Measurements from ENCODE around the gene PPHLN1. TPM values are rescaled to one million over a fixed set of nuclear protein-coding genes. Genes with fewer than 3 reads are reported as not detected.

Gene PPHLN1
- total RNA-seq, 4 donors from 2014 or later, result 32.7 to 52.3 (median 43.5) TPM

DNA sequence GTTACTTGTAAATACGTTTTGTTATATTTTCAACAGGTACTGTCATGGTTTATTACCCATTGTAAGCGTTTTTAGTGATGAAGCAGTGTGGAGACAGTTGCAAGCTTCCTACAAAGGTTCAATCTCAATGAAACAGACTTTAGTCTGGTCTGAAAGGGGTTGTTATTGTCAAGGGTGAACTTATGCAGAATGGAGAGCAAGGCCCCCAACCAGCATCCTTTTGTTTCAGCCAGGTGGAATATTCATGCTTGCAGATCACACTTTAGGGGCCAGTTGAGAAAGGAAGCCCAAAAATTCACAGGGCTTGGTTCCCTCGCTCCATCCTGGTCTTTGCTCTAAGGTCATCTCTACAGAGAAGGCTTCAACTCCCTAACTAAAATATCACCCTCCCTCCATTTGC is 159.9 kb downstream of the PPHLN1 start:
- in situ Hi-C loops (cut with MboI; ENCODE audit: low sequenced_read_pairs in 4 of 4) (loop anchor here (10.0 to 25.0 kb wide), 4 partner anchors 79 to 851 kb away; partner anchors contain the start of gene PRICKLE1 (in 1 of the 4)), intact Hi-C loops (cut with DNase I; ENCODE audit: low total_unique reads) (no loop called here)
- DNase-seq, result no peak
- H3K27ac ChIP-seq, result no peak overlapping the region
- TF ChIP-seq CTCF (IDR thresholded peaks at IDR 0.05 in 4 of 5, conservative IDR thresholded peaks at IDR 0.05 in 1 of 5) (no peak), POLR2A (IDR thresholded peaks at IDR 0.05) (no peak)
- H3K4me1 ChIP-seq, result peaks cover 0 to 12% of the 10 kb centered on the region in 2 donors
- no peaks in the 10 kb centered on the region for H3K27me3 ChIP-seq
- H3K36me3 ChIP-seq, result no peaks in the 10 kb centered on the region
- H3K9me3 ChIP-seq, result no peaks in the 10 kb centered on the region
- H3K4me3 ChIP-seq, result no peak overlapping the region
- no peak for ATAC-seq

- DNase-seq (no peak), ATAC-seq (no peak)
- TF ChIP-seq POLR2A (IDR thresholded peaks at IDR 0.05), result no peak
- no peak for TF ChIP-seq CTCF (IDR thresholded peaks at IDR 0.05 in 4 of 5, conservative IDR thresholded peaks at IDR 0.05 in 1 of 5)
- Histone ChIP-seq H3K27me3 (no peaks in the 10 kb centered on the region), H3K4me1 (peaks cover 0 to 10% of the 10 kb centered on the region in 2 donors), H3K4me3 (no peak overlapping the region), H3K27ac (no peak overlapping the region), H3K9me3 (no peaks in the 10 kb centered on the region), H3K36me3 (no peaks in the 10 kb centered on the region)
- in situ Hi-C loops (cut with MboI; ENCODE audit: low sequenced_read_pairs in 4 of 4) (loop anchor here (10.0 to 25.0 kb wide), 4 partner anchors 78 to 851 kb away; partner anchors contain the start of gene PRICKLE1 (in 1 of the 4)), intact Hi-C loops (cut with DNase I; ENCODE audit: low total_unique reads) (no loop called here)
Measured at GRCh38 chr12:42486407-42486806, 160.4 kb downstream of the PPHLN1 start.

DNA sequence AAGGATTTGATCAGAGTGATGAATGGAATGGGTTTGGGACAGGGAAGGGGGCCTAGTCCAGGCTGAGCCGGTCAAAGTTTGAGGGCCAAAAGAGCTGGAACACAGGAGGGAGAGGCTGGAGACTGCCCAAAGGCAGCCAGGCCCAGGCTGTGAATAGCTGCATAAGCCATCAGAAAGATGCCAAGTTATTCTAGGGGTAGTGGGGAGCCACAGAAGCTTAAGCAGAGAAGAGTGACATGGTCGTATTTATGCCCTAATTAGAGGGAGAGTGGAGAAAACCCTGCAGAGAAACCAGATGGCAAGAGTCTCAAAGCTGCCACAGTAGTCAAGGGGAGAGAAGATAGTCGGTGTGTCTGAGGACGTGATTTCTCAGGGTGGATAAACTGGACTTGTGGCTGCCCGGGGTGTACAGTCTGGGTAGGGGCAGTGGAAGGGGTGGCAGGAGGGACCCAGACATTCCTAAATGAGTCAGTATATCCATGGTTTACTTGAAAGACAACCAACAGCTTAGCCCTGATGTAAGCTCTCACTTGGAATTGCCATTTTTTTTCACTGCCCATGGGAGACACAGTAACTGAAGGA is 164.4 kb downstream of the PPHLN1 start:
- no peak for ATAC-seq
- H3K4me1 ChIP-seq, result no peaks in the 10 kb centered on the region
- TF ChIP-seq CTCF (IDR thresholded peaks at IDR 0.05 in 4 of 5, conservative IDR thresholded peaks at IDR 0.05 in 1 of 5), result no peak
- TF ChIP-seq POLR2A (IDR thresholded peaks at IDR 0.05), result no peak
- H3K36me3 ChIP-seq, result no peaks in the 10 kb centered on the region
- H3K27me3 ChIP-seq, result no peaks in the 10 kb centered on the region
- no peak overlapping the region for H3K4me3 ChIP-seq
- no peak for DNase-seq
- intact Hi-C loops (cut with DNase I; ENCODE audit: low total_unique reads) (no loop called here), in situ Hi-C loops (cut with MboI; ENCODE audit: low sequenced_read_pairs in 4 of 4) (loop anchor here (25.0 kb wide), 3 partner anchors 97 to 847 kb away; partner anchors contain the start of gene PRICKLE1 (in 1 of the 4))
- H3K9me3 ChIP-seq, result no peaks in the 10 kb centered on the region
- H3K27ac ChIP-seq, result no peak overlapping the region

Small RNA genes within 50 kb of the gene (microRNA-seq; reads per million reads assigned to microRNA genes)
- gene MIR7851 (ENCODE audit: borderline replicate concordance in 2 of 2), result 1.2 to 1.7 reads per million in 2 donors

Other genes starting within 250 kb of the PPHLN1 start
- 1 to 10 TPM; 4.4 to 5.5 (median 5.0) TPM for gene GXYLT1, start 181.3 kb upstream of the PPHLN1 start, total RNA-seq
- 10 to 100 TPM; 38.5 to 66.9 (median 54.5) TPM for gene YAF2, start 87.9 kb upstream of the PPHLN1 start, total RNA-seq
- gene ZCRB1, start 73 bp upstream of the PPHLN1 start, total RNA-seq, result 10 to 100 TPM; 24.4 to 42.4 (median 35.0) TPM

Data from gastrocnemius medialis (tissue), 4 donors.